ENCODE data around the gene NOD1. TPM values are rescaled to one million over a fixed set of nuclear protein-coding genes. Genes with fewer than 3 reads are reported as not detected.
A peak's percentile ranks its signal among the peaks of the same experiment; 100 is the strongest.

The NOD1 gene
- total RNA-seq, 2 experiments from 2014 or later: 26.8 to 28.2 TPM

DNA sequence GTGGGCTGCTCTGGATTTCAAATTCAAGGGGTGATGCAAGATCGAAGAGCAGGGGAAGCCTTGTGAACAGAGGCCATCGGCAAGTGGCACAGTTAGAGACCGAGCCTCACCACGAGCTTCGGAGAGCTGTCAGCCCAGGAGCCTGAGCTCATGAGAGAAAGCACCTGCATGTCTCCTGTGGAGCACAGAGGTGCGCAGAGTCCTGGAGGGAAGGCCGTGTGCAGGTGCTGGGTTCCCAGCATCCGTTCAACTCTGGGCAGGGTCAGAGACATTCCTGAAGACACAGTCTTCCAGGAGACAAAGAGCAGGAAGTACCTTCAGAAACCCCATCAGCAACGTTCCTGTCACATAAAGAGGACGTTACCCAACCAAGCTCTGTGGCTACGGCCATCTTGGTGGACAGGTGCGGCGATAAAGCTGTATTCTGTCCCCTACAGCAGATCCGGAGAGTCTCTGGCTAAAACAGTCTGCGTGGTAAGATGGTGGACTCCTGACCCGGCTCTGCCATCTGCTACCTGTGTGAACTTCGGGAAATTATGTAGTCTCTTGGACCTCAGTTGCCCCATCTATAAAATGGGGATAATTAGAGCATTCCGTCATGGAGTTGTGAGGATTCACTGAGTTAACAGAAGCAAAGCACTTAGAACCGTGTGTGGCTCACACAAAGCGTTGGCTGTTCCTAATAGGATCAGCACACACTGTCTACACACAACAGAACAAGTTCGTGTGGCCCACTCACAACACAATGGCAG lies 40.6 kb downstream of the NOD1 start:
- Mint-ChIP-seq H3K36me3 (peaks cover 28% of the 10 kb centered on the region), H3K27ac (no peak overlapping the region), H3K4me1 (no peaks in the 10 kb centered on the region), H3K9me3 (no peaks in the 10 kb centered on the region), H3K27me3 (no peaks in the 10 kb centered on the region), H3K4me3 (no peak overlapping the region)
- ATAC-seq (ENCODE audit: low read depth) (no peak), DNase-seq (no peak)
- POLR2A ChIA-PET: no interaction called here

DNA sequence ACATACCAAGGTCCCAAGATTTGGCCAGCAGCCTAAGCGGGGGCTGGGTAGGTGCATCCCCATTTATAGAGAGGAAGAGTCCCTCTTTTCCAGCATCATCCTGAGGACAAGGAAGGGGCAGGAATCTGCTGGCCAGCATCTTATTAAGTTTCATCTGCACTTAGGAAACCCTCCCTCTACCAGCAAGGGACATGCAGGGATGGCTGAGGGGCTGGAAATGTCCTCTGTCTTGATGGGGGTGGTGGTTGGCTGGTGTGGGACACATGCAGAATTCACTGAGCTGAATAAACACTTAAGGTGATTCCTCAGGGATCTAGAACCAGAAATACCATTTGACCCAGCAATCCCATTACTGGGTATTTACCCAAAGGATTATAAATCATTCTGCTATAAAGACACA lies 42.1 kb downstream of the NOD1 start:
- ATAC-seq (ENCODE audit: low read depth): no peak
- Mint-ChIP-seq H3K4me1 (peaks cover 1% of the 10 kb centered on the region), H3K4me3 (no peak overlapping the region), H3K27ac (no peak overlapping the region), H3K27me3 (no peaks in the 10 kb centered on the region), H3K9me3 (no peaks in the 10 kb centered on the region), H3K36me3 (peaks cover 38% of the 10 kb centered on the region)
- no peak for DNase-seq
- POLR2A ChIA-PET: no interaction called here

- no peak overlapping the region for H3K27ac Mint-ChIP-seq
- H3K36me3 Mint-ChIP-seq: peaks cover 41% of the 10 kb centered on the region
- H3K27me3 Mint-ChIP-seq: no peaks in the 10 kb centered on the region
- no peak overlapping the region for H3K4me3 Mint-ChIP-seq
- H3K4me1 Mint-ChIP-seq: peaks cover 4% of the 10 kb centered on the region
- ATAC-seq (ENCODE audit: low read depth): no peak
- DNase-seq: no peak
- no peaks in the 10 kb centered on the region for H3K9me3 Mint-ChIP-seq
- POLR2A ChIA-PET: no interaction called here
Observed at GRCh38 chr7:30436046-30436445, 42.5 kb downstream of the NOD1 start.

DNA sequence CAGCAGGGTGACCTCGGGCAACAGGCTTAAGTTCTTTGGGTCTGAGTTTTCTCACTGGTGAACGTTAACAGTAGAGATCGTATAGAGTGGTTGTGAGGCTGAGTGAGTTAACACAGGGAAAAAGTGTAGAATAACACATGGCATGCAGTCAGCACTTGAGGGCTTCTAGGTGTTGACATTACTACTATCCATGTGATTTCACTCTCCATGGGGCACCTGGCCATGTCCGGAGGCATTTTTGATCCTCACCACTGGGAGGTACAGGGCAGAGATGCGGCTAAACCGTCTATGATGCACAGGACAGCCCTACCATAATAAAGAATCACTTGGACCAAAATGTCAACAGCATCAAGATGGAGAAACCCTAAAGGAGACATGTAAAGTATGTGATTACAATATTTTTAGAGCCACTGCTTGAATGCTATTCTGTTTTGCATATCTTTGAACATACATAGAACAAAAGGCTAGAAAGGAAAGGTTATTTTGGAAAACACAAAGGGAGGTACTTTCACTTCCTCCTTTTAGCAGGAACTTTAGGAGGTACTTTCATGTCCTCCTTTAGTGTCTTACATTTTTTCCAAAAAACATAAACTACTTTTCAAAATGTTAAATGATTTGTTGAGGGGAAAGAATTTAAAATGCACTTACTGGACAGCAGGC lies 44.3 kb downstream of the NOD1 start:
- no peak overlapping the region for H3K27ac Mint-ChIP-seq
- peaks cover 45% of the 10 kb centered on the region for H3K36me3 Mint-ChIP-seq
- POLR2A ChIA-PET: no interaction called here
- no peak overlapping the region for H3K4me3 Mint-ChIP-seq
- DNase-seq: no peak
- peaks cover 7% of the 10 kb centered on the region for H3K4me1 Mint-ChIP-seq
- no peaks in the 10 kb centered on the region for H3K27me3 Mint-ChIP-seq
- no peak for ATAC-seq (ENCODE audit: low read depth)
- no peaks in the 10 kb centered on the region for H3K9me3 Mint-ChIP-seq

GRCh38 chr7:30433506-30433905 lies 45.1 kb downstream of the NOD1 start:
- H3K36me3 Mint-ChIP-seq: peaks cover 43% of the 10 kb centered on the region
- H3K27ac Mint-ChIP-seq: no peak overlapping the region
- peaks cover 7% of the 10 kb centered on the region for H3K4me1 Mint-ChIP-seq
- DNase-seq: no peak
- H3K9me3 Mint-ChIP-seq: no peaks in the 10 kb centered on the region
- H3K4me3 Mint-ChIP-seq: no peak overlapping the region
- no peak for ATAC-seq (ENCODE audit: low read depth)
- POLR2A ChIA-PET: no interaction called here
- H3K27me3 Mint-ChIP-seq: no peaks in the 10 kb centered on the region

GRCh38 chr7:30433082-30433481 lies 45.5 kb downstream of the NOD1 start:
- no peak overlapping the region for H3K4me3 Mint-ChIP-seq
- H3K36me3 Mint-ChIP-seq: peaks cover 43% of the 10 kb centered on the region

DNA sequence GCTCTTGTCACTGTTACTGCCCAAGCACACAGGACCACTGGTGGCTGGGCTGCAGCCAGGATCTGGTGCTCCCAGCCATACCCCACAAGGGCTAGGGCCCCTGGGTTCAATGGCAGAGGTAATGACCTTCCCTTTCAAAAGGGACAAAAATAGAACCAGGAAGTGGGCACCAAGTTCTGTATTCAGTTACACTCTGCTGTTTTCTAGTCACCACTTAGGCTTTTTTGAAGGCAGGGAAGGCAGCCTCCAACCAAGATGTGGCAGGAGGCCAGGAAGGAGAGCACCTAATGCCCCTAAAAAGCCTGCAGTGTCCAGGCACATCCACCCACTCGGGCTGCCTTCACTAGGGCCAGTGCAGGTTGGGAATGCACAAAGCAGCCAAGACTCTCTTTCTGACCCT lies 47.8 kb downstream of the NOD1 start:
- Mint-ChIP-seq H3K4me1 (peaks cover 7% of the 10 kb centered on the region), H3K27ac (peak overlapping the region; percentile 8), H3K36me3 (peaks cover 50% of the 10 kb centered on the region), H3K4me3 (no peak overlapping the region), H3K9me3 (no peaks in the 10 kb centered on the region), H3K27me3 (no peaks in the 10 kb centered on the region)
- ATAC-seq (ENCODE audit: low read depth) (no peak), DNase-seq (no peak)
- POLR2A ChIA-PET: no interaction called here

More at GRCh38 chr7:30433082-30433481, 45.5 kb downstream of the NOD1 start:
- ATAC-seq (ENCODE audit: low read depth) (no peak), DNase-seq (no peak)
- POLR2A ChIA-PET: no interaction called here
- no peak overlapping the region for H3K27ac Mint-ChIP-seq
- H3K4me1 Mint-ChIP-seq: peaks cover 7% of the 10 kb centered on the region
- no peaks in the 10 kb centered on the region for H3K27me3 Mint-ChIP-seq
- H3K9me3 Mint-ChIP-seq: no peaks in the 10 kb centered on the region

DNA sequence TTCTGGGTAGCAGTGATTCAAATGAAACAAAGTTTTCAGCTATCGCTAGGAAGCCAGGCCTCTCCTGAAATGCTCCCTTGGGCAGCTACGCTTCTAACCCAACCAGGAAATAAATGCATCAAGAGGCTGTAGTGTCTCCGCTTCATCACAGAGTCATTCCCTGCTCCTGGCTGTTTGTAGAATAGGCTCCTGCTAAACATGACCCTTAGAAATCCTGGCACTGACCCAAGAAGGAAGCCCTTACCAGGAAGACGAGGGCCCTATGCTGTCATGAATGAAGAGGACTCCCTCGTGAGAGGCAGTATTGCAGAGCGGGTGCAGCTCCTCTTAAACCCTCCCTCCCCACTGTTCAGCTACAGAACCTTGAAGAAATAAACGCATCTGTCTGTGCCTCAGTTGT lies 48.3 kb downstream of the NOD1 start:
- no peak overlapping the region for H3K4me3 Mint-ChIP-seq
- DNase-seq: no peak
- H3K9me3 Mint-ChIP-seq: no peaks in the 10 kb centered on the region
- no peak overlapping the region for H3K27ac Mint-ChIP-seq
- POLR2A ChIA-PET: no interaction called here
- peaks cover 51% of the 10 kb centered on the region for H3K36me3 Mint-ChIP-seq
- H3K27me3 Mint-ChIP-seq: no peaks in the 10 kb centered on the region
- H3K4me1 Mint-ChIP-seq: peaks cover 7% of the 10 kb centered on the region
- no peak for ATAC-seq (ENCODE audit: low read depth)

- DNase-seq: no peak
- no peak for ATAC-seq (ENCODE audit: low read depth)
- peaks cover 58% of the 10 kb centered on the region for H3K36me3 Mint-ChIP-seq
- no peak overlapping the region for H3K4me3 Mint-ChIP-seq
- H3K27ac Mint-ChIP-seq: no peak overlapping the region
- POLR2A ChIA-PET: no interaction called here
- no peaks in the 10 kb centered on the region for H3K9me3 Mint-ChIP-seq
- peaks cover 10% of the 10 kb centered on the region for H3K4me1 Mint-ChIP-seq
- no peaks in the 10 kb centered on the region for H3K27me3 Mint-ChIP-seq
Observed at GRCh38 chr7:30429156-30429530, 49.4 kb downstream of the NOD1 start.

- H3K9me3 Mint-ChIP-seq: no peaks in the 10 kb centered on the region
- POLR2A ChIA-PET: no interaction called here
- H3K4me3 Mint-ChIP-seq: no peak overlapping the region
- no peak overlapping the region for H3K27ac Mint-ChIP-seq
- H3K4me1 Mint-ChIP-seq: peaks cover 14% of the 10 kb centered on the region
- no peak for ATAC-seq (ENCODE audit: low read depth)
- H3K27me3 Mint-ChIP-seq: no peaks in the 10 kb centered on the region
- no peak for DNase-seq
- peaks cover 56% of the 10 kb centered on the region for H3K36me3 Mint-ChIP-seq
Observed at GRCh38 chr7:30428246-30429155, 50.1 kb downstream of the NOD1 start.

GRCh38 chr7:30427296-30428070 lies 51.1 kb downstream of the NOD1 start:
- Mint-ChIP-seq H3K27ac (no peak overlapping the region), H3K27me3 (no peaks in the 10 kb centered on the region), H3K4me3 (no peak overlapping the region), H3K9me3 (no peaks in the 10 kb centered on the region), H3K4me1 (peaks cover 13% of the 10 kb centered on the region), H3K36me3 (peaks cover 54% of the 10 kb centered on the region)
- POLR2A ChIA-PET: no interaction called here
- ATAC-seq (ENCODE audit: low read depth): no peak
- DNase-seq: no peak

DNA sequence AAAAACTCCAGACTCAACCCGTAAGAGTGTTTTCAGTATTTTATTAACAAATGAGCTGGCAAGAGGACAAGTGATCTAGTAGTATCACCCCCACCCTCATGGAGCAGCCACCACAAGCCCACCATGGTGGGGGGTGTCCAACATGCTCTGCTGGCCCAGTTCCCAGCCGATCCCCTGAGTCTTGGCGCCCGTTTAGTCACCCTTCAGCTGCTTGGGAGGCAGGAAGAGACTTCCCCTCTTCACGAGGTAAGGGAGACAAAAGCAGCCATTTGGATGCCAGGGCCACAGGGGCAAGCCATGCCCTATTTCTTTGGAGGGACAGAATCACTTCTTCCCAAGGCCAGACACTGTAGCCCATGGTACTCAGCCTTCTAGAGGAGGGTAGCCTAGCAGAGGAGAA lies 54.1 kb downstream of the NOD1 start:
- no peak overlapping the region for H3K4me3 Mint-ChIP-seq
- ATAC-seq (ENCODE audit: low read depth) (no peak), DNase-seq (no peak)
- H3K36me3 Mint-ChIP-seq: peaks cover 47% of the 10 kb centered on the region
- H3K9me3 Mint-ChIP-seq: peaks cover 5% of the 10 kb centered on the region
- H3K4me1 Mint-ChIP-seq: peaks cover 9% of the 10 kb centered on the region
- POLR2A ChIA-PET: no interaction called here
- no peaks in the 10 kb centered on the region for H3K27me3 Mint-ChIP-seq
- peak overlapping the region; percentile 45 for H3K27ac Mint-ChIP-seq
